ENCODE results near the gene PCED1B. TPM values are rescaled to one million over a fixed set of nuclear protein-coding genes. Genes with fewer than 3 reads are reported as not detected.
"Not testable (repeated sequence)": the region's sequence is repeated elsewhere in the genome, so short reads cannot be mapped to it uniquely, and the experiment has no call there.

PCED1B gene
- total RNA-seq, 2 experiments from 2014 or later, result 57.1 to 62.2 TPM

GRCh38 chr12:47200446-47200845, 121.0 kb downstream of the PCED1B start:
- POLR2A ChIA-PET, result interaction anchor here (1.2 to 1.8 kb wide), 2 partner anchors 10 to 13 kb away, joined by 3 to 5 read pairs; no protein-coding TSS in a partner anchor
- CTCF ChIA-PET, result no interaction called here
- peaks cover 22% of the 10 kb centered on the region for H3K4me1 Mint-ChIP-seq
- H3K36me3 Mint-ChIP-seq (ENCODE audit: low read depth), result peaks cover 37% of the 10 kb centered on the region
- DNase-seq, result no peak
- H3K27me3 Mint-ChIP-seq, result no peaks in the 10 kb centered on the region
- no peak overlapping the region for H3K27ac Mint-ChIP-seq
- H3K4me3 Mint-ChIP-seq, result no peak overlapping the region
- no peaks in the 10 kb centered on the region for H3K9me3 Mint-ChIP-seq

- POLR2A ChIA-PET, result interaction anchor here (1.8 to 1.9 kb wide), 2 partner anchors 8 to 10 kb away, joined by 5 to 8 read pairs; no protein-coding TSS in a partner anchor
- H3K36me3 Mint-ChIP-seq (ENCODE audit: low read depth), result peaks cover 44% of the 10 kb centered on the region
- not testable (repeated sequence) for H3K9me3 Mint-ChIP-seq, DNase-seq, H3K27ac Mint-ChIP-seq, H3K4me3 Mint-ChIP-seq, H3K27me3 Mint-ChIP-seq
- H3K4me1 Mint-ChIP-seq, result peaks cover 28% of the 10 kb centered on the region
- CTCF ChIA-PET, result interaction anchor here (1.3 to 2.8 kb wide), 2 partner anchors 7 to 9 kb away, joined by 3 to 9 read pairs; no protein-coding TSS in a partner anchor
Observed at GRCh38 chr12:47201190-47201589, 121.8 kb downstream of the PCED1B start.

- Mint-ChIP-seq H3K4me3 (no peak overlapping the region), H3K4me1 (peaks cover 38% of the 10 kb centered on the region), H3K36me3 (ENCODE audit: low read depth) (peaks cover 54% of the 10 kb centered on the region), H3K9me3 (no peaks in the 10 kb centered on the region), H3K27ac (no peak overlapping the region), H3K27me3 (no peaks in the 10 kb centered on the region)
- no peak for DNase-seq
- POLR2A ChIA-PET, result interaction anchor here (0.9 to 1.9 kb wide), 4 partner anchors 9 to 105 kb away, joined by 3 to 8 read pairs (median 6); no protein-coding TSS in a partner anchor
- CTCF ChIA-PET, result interaction anchor here (0.7 to 2.8 kb wide), 3 partner anchors 8 to 117 kb away, joined by 3 to 9 read pairs (median 3); no protein-coding TSS in a partner anchor
Observed at GRCh38 chr12:47202176-47202575, 122.8 kb downstream of the PCED1B start.

- CTCF ChIA-PET, result interaction anchor here (0.8 to 3.6 kb wide), 5 partner anchors 10 to 192 kb away, joined by 3 to 41 read pairs (median 16); no protein-coding TSS in a partner anchor
- H3K4me3 Mint-ChIP-seq, result peak overlapping the region; percentile 60
- H3K27ac Mint-ChIP-seq, result peak overlapping the region; percentile 89
- no peaks in the 10 kb centered on the region for H3K9me3 Mint-ChIP-seq
- no peaks in the 10 kb centered on the region for H3K27me3 Mint-ChIP-seq
- H3K4me1 Mint-ChIP-seq, result peaks cover 64% of the 10 kb centered on the region
- DNase-seq, result peak; percentile 41
- POLR2A ChIA-PET, result interaction anchor here (1.1 to 7.3 kb wide), 6 partner anchors 11 to 191 kb away, joined by 3 to 222 read pairs (median 26); partner anchors contain the start of genes AMIGO2 and PCED1B
- peaks cover 65% of the 10 kb centered on the region for H3K36me3 Mint-ChIP-seq (ENCODE audit: low read depth)
Observed at GRCh38 chr12:47205532-47206449, 126.4 kb downstream of the PCED1B start.

- H3K27me3 Mint-ChIP-seq, result no peaks in the 10 kb centered on the region
- CTCF ChIA-PET, result interaction anchor here (0.8 to 3.6 kb wide), 15 partner anchors 10 to 201 kb away, joined by 3 to 41 read pairs (median 5); partner anchors contain the start of genes AMIGO2 and PCED1B
- H3K4me1 Mint-ChIP-seq, result peaks cover 68% of the 10 kb centered on the region
- POLR2A ChIA-PET, result interaction anchor here (0.6 to 7.3 kb wide), 20 partner anchors 10 to 201 kb away, joined by 3 to 222 read pairs (median 8); partner anchors contain the start of genes AMIGO2 and PCED1B
- H3K9me3 Mint-ChIP-seq, result no peaks in the 10 kb centered on the region
- DNase-seq, result no peak
- peaks cover 64% of the 10 kb centered on the region for H3K36me3 Mint-ChIP-seq (ENCODE audit: low read depth)
- peak overlapping the region; percentile 89 for H3K27ac Mint-ChIP-seq
- peak overlapping the region; percentile 60 for H3K4me3 Mint-ChIP-seq
Observed at GRCh38 chr12:47206450-47207339, 127.3 kb downstream of the PCED1B start.

- ChIA-PET POLR2A (interaction anchor here (0.6 to 7.3 kb wide), 25 partner anchors 8 to 941 kb away, joined by 3 to 222 read pairs (median 7); partner anchors contain the start of genes AMIGO2, PCED1B, RPAP3 and SLC38A2), CTCF (interaction anchor here (1.0 to 3.6 kb wide), 15 partner anchors 9 to 200 kb away, joined by 3 to 41 read pairs (median 5); partner anchors contain the start of genes AMIGO2 and PCED1B)
- Mint-ChIP-seq H3K27me3 (no peaks in the 10 kb centered on the region), H3K9me3 (no peaks in the 10 kb centered on the region), H3K4me3 (peak overlapping the region; percentile 60), H3K4me1 (peaks cover 70% of the 10 kb centered on the region), H3K36me3 (ENCODE audit: low read depth) (peaks cover 69% of the 10 kb centered on the region), H3K27ac (peak overlapping the region; percentile 89)
- peak; percentile 71 for DNase-seq
Observed at GRCh38 chr12:47207340-47207717, 127.9 kb downstream of the PCED1B start.

- Mint-ChIP-seq H3K27me3 (no peaks in the 10 kb centered on the region), H3K36me3 (ENCODE audit: low read depth) (peaks cover 73% of the 10 kb centered on the region), H3K9me3 (no peaks in the 10 kb centered on the region), H3K4me1 (peaks cover 72% of the 10 kb centered on the region), H3K27ac (peak overlapping the region; percentile 89), H3K4me3 (peak overlapping the region; percentile 60)
- ChIA-PET CTCF (interaction anchor here (1.0 to 3.6 kb wide), 15 partner anchors 9 to 200 kb away, joined by 3 to 41 read pairs (median 5); partner anchors contain the start of genes AMIGO2 and PCED1B), POLR2A (interaction anchor here (0.7 to 7.3 kb wide), 24 partner anchors 9 to 941 kb away, joined by 3 to 222 read pairs (median 8); partner anchors contain the start of genes AMIGO2, PCED1B, RPAP3 and SLC38A2)
- no peak for DNase-seq
Observed at GRCh38 chr12:47207829-47208248, 128.4 kb downstream of the PCED1B start.

- Mint-ChIP-seq H3K27ac (peak overlapping the region; percentile 89), H3K4me3 (no peak overlapping the region), H3K9me3 (no peaks in the 10 kb centered on the region), H3K27me3 (no peaks in the 10 kb centered on the region), H3K36me3 (ENCODE audit: low read depth) (peaks cover 79% of the 10 kb centered on the region), H3K4me1 (peaks cover 81% of the 10 kb centered on the region)
- ChIA-PET CTCF (interaction anchor here (2.7 kb wide), 1 partner anchor 130 kb away, joined by 12 read pairs; the partner anchor contains the start of genes AMIGO2 and PCED1B), POLR2A (interaction anchor here (2.1 to 7.3 kb wide), 4 partner anchors 8 to 199 kb away, joined by 8 to 222 read pairs (median 36); no protein-coding TSS in a partner anchor)
- DNase-seq, result no peak
Observed at GRCh38 chr12:47209014-47209413, 129.6 kb downstream of the PCED1B start.

GRCh38 chr12:47210776-47211175, 131.4 kb downstream of the PCED1B start:
- ChIA-PET CTCF (interaction anchor here (0.7 to 2.5 kb wide), 5 partner anchors 9 to 226 kb away, joined by 3 to 10 read pairs (median 3); no protein-coding TSS in a partner anchor), POLR2A (interaction anchor here (0.6 to 7.3 kb wide), 9 partner anchors 6 to 187 kb away, joined by 3 to 222 read pairs (median 16); partner anchors contain the start of genes AMIGO2 and PCED1B)
- Mint-ChIP-seq H3K4me1 (peaks cover 69% of the 10 kb centered on the region), H3K36me3 (ENCODE audit: low read depth) (peaks cover 76% of the 10 kb centered on the region), H3K27ac (peak overlapping the region; percentile 65), H3K27me3 (no peaks in the 10 kb centered on the region), H3K9me3 (no peaks in the 10 kb centered on the region), H3K4me3 (peak overlapping the region; percentile 85)
- no peak for DNase-seq

- peak overlapping the region; percentile 85 for H3K4me3 Mint-ChIP-seq
- H3K9me3 Mint-ChIP-seq, result no peaks in the 10 kb centered on the region
- peak overlapping the region; percentile 90 for H3K27ac Mint-ChIP-seq
- ChIA-PET CTCF (interaction anchor here (1.3 to 2.9 kb wide), 4 partner anchors 19 to 185 kb away, joined by 4 to 10 read pairs (median 10); no protein-coding TSS in a partner anchor), POLR2A (interaction anchor here (0.9 to 8.4 kb wide), 14 partner anchors 9 to 944 kb away, joined by 3 to 159 read pairs (median 7); partner anchors contain the start of genes AMIGO2, PCED1B and SLC38A1)
- H3K36me3 Mint-ChIP-seq (ENCODE audit: low read depth), result peaks cover 76% of the 10 kb centered on the region
- no peak for DNase-seq
- no peaks in the 10 kb centered on the region for H3K27me3 Mint-ChIP-seq
- H3K4me1 Mint-ChIP-seq, result peaks cover 50% of the 10 kb centered on the region
Observed at GRCh38 chr12:47212701-47213039, 133.2 kb downstream of the PCED1B start.

- Mint-ChIP-seq H3K4me3 (peak overlapping the region; percentile 85), H3K27ac (peak overlapping the region; percentile 90)
- CTCF ChIA-PET, result interaction anchor here (0.7 to 2.9 kb wide), 7 partner anchors 9 to 185 kb away, joined by 3 to 11 read pairs (median 5); partner anchors contain the start of genes AMIGO2 and PCED1B
Observed at GRCh38 chr12:47213396-47213795, 134.0 kb downstream of the PCED1B start.

More at GRCh38 chr12:47213396-47213795, 134.0 kb downstream of the PCED1B start:
- Mint-ChIP-seq H3K27me3 (no peaks in the 10 kb centered on the region), H3K9me3 (no peaks in the 10 kb centered on the region), H3K4me1 (peaks cover 46% of the 10 kb centered on the region), H3K36me3 (ENCODE audit: low read depth) (peaks cover 79% of the 10 kb centered on the region)
- DNase-seq, result no peak
- POLR2A ChIA-PET, result interaction anchor here (0.6 to 8.4 kb wide), 15 partner anchors 9 to 944 kb away, joined by 3 to 159 read pairs (median 5); partner anchors contain the start of genes AMIGO2, PCED1B, RPAP3 and SLC38A1
